C4-2B (cell line): Measurements from ENCODE around the gene PTH1R.

Experiments used
- H3K27ac ChIP-seq: fragments of 450-650 bp; 2 replicates; pipeline ENCODE4 v1.5.1; 2017
- CTCF ChIP-seq: fragments of 450-650 bp; conservative IDR thresholded peaks from 2 replicates; pipeline ENCODE4 v1.5.1; 2017; ENCODE audit warnings: mild to moderate bottlenecking
- ZFX ChIP-seq: fragments of 450-650 bp; IDR thresholded peaks from 2 replicates; pipeline ENCODE4 v1.6.1; 2017

Gene PTH1R

GRCh38 chr3:46902188-46902631 is 24.7 kb downstream of the PTH1R start:
- H3K27ac ChIP-seq = no peak overlapping the region
- TF ChIP-seq ZFX = no peak
- TF ChIP-seq CTCF = no peak

- H3K27ac ChIP-seq = no peak overlapping the region
- TF ChIP-seq CTCF = no peak
- TF ChIP-seq ZFX = no peak
Measured at GRCh38 chr3:46903341-46904302, 26.1 kb downstream of the PTH1R start.

- H3K27ac ChIP-seq = no peak overlapping the region
- TF ChIP-seq CTCF (no peak), ZFX (no peak)
Measured at GRCh38 chr3:46904303-46905212, 27.0 kb downstream of the PTH1R start.

- TF ChIP-seq ZFX = no peak
- TF ChIP-seq CTCF = no peak
- H3K27ac ChIP-seq = no peak overlapping the region
Measured at GRCh38 chr3:46905213-46905560, 27.7 kb downstream of the PTH1R start.

GRCh38 chr3:46905661-46906451 is 28.3 kb downstream of the PTH1R start:
- no peak overlapping the region for H3K27ac ChIP-seq
- TF ChIP-seq CTCF = no peak
- TF ChIP-seq ZFX = no peak

- TF ChIP-seq CTCF (no peak), ZFX (no peak)
- no peak overlapping the region for H3K27ac ChIP-seq
Measured at GRCh38 chr3:46906471-46907058, 29.0 kb downstream of the PTH1R start.
